HG02884 (cell line): ENCODE data around the gene ATP2A3.

Source experiments
- ATAC-seq: cut with Tn5 transposase; IDR thresholded peaks from one replicate; pipeline ENCODE4 v1.9.1; 2021; ENCODE audit warnings: mild to moderate bottlenecking, moderate library complexity; ENCODE audit not compliant: unreplicated experiment

The ATP2A3 gene

GRCh38 chr17:3974138-3974687 lies 10.0 kb upstream of the ATP2A3 start:
- ATAC-seq: no peak

DNA sequence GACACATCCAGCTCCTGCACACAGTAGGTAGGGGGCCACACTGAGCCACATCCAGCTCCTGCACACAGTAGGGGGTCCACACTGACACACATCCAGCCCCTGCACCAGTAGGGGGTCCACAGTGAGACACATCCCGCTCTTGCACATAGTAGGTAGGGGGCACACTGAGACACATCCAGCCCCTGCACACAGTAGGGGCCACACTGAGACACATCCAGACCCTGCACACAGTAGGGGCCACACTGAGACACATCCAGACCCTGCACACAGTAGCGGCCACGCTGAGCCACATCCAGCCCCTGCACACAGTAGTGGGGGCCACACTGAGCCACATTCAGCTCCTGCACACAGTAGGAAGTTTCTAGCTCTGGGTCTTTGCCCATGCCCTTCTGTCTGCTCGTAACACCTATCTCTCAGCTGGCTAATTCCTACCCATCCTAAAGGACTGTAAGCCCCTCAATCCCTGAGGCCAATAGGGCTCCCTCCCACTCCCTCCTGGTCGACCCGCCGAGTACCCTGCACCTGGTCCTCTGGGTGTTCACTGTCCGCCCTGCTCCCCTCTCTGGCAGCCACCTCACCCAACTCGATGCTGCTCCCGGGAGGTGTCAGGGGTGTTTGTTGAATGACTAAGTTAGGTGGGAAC lies 9.4 kb upstream of the ATP2A3 start:
- no peak for ATAC-seq

DNA sequence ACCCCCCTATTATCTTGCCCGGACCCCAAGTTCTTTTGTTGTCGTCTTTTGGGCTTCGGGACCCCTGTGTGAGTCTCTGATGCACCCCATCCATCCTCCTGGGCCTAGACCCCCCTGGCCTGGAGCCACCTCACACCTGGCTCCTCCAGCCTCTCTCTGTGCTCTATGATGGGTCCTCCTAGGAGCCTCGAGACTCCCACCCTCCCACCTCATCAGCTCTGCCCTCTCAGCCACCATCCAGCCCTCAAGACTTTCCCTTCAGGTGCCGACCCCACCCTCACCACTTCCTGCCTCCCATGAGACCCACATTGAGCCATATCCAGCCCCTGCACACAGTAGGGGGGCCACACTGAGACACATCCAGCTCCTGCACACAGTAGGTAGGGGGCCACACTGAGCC lies 8.7 kb upstream of the ATP2A3 start:
- no peak for ATAC-seq

GRCh38 chr17:3972281-3972731 lies 8.1 kb upstream of the ATP2A3 start:
- ATAC-seq: no peak

DNA sequence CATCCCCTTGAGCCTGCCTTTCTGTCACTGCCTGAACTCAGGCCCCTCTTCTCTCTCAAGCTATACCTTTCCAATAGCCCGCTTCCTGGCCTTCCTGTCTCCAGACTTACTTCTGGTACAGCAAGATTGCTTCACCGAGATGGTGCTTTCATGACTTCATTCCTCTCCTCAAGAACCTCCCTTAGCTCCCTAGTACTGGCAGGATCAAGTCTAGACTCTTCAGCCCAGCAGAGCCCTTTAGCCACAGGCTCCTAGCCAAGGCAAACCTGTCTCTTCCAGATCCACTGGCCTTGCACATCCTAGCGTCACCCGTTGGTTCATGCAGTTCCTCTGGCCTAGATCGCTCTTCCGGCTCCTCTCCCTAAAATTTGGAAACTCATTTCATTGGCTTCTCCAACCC lies 6.4 kb upstream of the ATP2A3 start:
- no peak for ATAC-seq

- ATAC-seq: no peak
These were observed 5.7 kb upstream of the ATP2A3 start for GRCh38 chr17:3969963-3970362.

DNA sequence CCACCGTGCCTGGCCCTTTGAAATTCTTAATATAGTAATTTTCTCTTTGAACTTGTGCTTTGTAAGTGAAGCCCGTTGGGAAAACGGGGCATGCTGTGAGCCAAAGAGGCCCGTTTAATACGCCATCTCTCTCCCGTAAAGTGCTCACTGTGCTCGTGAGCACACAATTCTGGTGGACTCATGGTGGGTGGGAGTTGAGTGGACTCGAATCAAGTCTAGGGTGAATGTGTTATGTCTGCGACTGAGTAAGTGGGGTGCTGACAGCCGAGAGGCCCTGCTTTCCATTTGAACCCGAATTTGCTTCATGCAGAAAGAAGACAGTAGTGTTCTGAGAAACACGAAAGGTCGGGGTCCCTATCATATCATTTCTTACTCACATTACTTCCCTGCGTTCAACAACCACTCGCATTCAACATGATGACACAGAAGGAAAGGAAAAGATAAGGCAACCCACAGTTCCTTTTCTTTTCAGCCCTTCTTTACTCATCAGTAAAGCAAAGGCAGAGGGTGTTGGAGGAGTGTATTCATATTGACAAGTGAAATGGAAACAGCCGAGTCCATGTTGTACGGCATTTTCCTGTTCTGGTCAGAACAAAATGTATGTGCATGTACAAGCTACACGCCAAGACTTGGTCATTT lies 4.8 kb upstream of the ATP2A3 start:
- ATAC-seq: no peak

GRCh38 chr17:3968015-3968414 lies 3.8 kb upstream of the ATP2A3 start:
- ATAC-seq: no peak

GRCh38 chr17:3966720-3967363 lies 2.6 kb upstream of the ATP2A3 start:
- ATAC-seq: no peak

DNA sequence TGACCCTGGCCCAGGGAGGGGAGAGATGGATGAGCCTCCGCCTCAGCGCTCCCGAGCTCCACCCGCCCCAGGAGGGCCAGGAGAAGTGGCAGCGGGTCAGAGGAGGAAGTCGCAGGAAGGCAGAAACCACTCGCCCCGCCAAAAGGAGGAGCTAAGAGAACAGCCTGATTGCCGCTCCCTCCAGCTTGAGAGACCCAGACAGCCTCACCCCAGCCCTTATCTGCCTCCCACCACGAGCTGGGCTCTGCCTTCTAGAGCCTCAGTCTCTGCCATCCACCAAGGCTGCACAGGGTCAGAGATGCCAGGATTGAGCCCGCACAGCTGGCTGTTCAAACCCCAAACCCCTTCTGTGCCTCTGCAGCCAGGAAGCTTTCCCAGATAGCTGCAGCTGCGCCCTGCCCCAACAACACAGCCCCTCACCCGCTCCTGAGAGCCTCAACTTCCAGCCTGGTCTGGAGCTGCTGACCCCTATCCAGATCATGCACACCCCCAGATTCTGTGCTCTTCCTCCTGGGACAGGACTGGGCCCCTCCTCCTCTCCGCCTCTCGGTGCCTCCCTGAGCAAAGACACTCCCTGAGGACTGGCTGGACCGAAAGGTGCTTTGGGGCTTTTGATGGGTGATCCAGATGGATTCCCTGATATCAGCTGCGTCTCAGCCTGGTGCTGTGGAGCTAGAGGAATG lies 1.0 kb upstream of the ATP2A3 start:
- ATAC-seq: no peak

DNA sequence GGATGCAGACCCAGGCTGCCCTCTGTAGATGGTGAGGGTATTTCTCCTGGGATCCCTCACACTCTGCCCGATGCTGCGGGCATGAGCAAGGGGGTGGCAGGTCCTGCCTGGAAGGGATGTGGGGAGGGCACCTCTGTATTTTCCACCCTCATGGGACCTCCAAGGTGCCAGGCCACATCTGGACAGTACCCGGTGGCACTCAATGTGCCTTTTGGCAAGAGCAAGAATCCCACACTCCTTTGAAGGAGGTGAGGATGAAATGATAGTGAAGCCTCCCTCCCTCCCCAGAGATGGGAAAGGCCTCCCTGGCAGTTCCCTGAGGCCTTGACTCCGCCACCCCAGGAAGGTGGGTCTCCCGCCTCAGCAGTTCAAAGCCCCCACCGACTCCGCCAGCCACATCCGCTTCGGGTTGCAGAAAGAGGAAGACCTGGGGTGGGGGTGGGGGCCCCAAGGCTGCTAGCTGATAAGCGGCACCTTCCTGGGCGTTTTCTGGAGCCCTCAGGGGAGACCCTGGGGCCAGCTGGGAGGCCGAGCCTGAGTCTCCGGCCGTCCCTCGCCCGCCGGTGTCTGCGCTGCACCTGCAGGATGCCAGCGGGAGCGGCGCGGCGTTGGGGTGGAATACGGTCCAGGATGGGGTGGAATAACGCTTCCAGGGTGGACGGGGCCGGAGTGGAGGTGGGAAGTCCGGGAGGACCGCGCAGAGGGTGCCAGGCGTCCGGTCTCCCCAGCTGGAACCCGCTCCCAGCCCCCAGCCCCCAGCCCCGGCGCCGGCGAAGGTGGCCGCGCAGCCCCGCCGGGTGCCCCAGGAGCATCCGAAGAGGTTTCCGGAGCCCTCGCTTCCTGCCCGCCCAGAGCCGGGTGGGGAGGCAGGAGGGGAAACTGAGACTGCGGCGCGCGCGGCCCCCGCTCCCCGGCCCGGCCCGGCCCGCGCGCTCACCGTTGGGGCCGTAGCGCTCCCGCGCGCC lies 718 bp downstream of the ATP2A3 start:
- no peak for ATAC-seq

- ATAC-seq: no peak
These were observed 1.3 kb downstream of the ATP2A3 start for GRCh38 chr17:3962965-3963236.

- no peak for ATAC-seq
These were observed 1.8 kb downstream of the ATP2A3 start for GRCh38 chr17:3962217-3962964.

GRCh38 chr17:3961564-3962047 lies 2.6 kb downstream of the ATP2A3 start:
- no peak for ATAC-seq

DNA sequence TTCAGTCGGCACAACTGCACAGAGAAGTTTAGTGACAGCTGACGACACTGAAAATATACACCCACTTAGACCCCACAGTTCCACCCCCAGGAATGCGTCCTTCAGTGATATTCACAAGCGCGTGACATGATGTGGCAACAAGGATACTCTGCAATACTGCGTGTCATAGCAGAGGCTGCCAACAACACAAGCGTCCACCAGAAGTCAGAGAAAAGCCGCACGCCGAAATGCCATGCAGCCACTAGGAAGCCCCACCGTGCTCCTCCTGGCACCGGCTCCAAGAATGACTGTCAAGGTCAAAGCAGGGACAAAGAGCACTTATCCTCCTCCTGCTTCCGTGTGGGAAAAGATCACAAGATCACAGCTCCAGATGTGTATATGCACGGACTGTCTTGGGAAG lies 3.5 kb downstream of the ATP2A3 start:
- no peak for ATAC-seq

DNA sequence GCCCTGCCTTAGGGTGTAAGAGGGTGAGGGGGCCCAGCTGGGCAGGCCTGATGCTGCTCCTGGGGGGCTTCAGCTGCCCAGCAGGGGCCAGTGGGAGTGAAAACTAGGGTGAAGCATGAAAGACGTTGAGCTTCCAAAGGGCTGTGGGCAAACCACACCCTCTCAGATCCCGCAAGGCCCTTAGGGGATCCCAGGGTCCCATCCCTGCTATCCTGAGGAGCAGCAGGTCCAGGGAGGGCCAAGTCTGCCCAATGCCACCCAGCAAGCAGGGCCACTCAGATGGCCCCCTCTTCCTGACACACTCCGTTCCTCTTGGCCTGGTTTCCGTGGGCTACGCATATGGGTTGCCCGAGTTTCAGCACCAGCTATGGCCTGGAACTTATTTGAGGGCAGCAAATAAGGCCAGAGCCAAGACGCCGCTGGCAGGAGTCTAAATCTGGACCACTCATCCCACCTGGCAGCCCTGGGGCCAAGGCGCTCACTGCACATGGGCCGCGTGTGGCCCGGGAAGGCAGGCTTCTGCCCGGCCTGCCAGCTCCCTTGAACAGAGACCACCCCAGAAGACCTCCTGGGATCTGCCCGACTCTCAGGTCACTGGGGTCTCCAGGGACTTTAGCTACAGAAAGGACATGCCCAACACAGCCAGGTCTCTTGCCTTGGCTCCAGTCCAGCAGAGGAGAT lies 4.2 kb downstream of the ATP2A3 start:
- no peak for ATAC-seq

- no peak for ATAC-seq
These were observed 4.8 kb downstream of the ATP2A3 start for GRCh38 chr17:3959295-3959899.

- ATAC-seq: no peak
These were observed 6.3 kb downstream of the ATP2A3 start for GRCh38 chr17:3957735-3958599.
